ENCODE data around the gene IFIT3.
"Not testable (repeated sequence)": the region's sequence is repeated elsewhere in the genome, so short reads cannot be mapped to it uniquely, and the experiment has no call there.

Gene IFIT3, protein sequence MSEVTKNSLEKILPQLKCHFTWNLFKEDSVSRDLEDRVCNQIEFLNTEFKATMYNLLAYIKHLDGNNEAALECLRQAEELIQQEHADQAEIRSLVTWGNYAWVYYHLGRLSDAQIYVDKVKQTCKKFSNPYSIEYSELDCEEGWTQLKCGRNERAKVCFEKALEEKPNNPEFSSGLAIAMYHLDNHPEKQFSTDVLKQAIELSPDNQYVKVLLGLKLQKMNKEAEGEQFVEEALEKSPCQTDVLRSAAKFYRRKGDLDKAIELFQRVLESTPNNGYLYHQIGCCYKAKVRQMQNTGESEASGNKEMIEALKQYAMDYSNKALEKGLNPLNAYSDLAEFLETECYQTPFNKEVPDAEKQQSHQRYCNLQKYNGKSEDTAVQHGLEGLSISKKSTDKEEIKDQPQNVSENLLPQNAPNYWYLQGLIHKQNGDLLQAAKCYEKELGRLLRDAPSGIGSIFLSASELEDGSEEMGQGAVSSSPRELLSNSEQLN

DNA sequence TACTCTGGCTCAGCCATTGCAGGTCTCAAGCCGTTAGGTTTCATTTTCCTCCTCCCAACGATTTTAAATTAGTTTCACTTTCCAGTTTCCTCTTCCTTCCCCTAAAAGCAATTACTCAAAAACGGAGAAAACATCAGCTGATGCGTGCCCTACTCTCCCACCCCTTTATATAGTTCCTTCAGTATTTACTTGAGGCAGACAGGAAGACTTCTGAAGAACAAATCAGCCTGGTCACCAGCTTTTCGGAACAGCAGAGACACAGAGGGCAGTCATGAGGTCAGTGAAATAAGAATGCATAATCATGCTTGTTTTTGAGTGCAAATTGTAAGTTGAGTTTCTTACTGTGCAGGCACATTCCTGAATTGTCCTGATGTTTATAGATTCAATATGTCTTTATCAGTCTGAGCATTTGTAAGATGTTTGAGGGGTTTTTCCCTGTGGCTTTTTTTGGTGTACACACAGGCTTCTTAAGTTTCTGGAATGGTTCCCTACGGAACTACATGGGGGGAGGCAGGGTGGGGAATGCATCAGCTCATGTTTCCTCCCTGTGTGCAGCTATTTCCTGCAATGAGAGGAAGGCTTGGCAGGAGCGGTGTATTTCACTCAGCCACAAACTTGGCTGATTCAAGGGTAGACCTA lies at the start of gene IFIT3:
Gene IFIT3 (plus strand): TSS at position 195 of the 639 bp plus-strand sequence. CDS start 77 bp downstream, at position 272.
- no peak for DNase-seq

DNA sequence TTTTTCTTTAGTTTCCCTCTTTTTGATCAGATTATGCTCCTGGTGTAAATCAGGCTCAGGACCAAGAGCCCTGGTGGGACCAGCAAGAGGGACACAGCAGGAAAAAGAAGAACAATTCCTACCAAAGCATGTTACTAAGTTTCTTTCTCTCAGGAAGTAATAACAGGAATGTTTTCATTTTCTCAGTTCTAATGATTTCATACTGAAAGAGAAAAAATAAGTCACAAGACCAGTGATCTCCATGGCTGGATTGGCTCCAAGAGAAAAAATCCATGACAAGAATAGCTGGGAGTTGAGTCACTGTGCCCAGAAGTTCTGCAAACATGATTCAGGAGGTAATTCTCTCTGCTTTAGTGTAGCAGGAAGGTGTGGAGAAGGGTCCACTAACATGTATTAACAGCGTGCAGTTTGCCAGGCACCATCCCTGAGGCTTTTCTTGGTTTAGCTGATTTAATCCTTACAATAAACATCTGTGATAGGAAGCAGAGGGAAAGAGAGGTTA lies 49.7 kb upstream of the IFIT3 start:
- DNase-seq, result no peak

DNA sequence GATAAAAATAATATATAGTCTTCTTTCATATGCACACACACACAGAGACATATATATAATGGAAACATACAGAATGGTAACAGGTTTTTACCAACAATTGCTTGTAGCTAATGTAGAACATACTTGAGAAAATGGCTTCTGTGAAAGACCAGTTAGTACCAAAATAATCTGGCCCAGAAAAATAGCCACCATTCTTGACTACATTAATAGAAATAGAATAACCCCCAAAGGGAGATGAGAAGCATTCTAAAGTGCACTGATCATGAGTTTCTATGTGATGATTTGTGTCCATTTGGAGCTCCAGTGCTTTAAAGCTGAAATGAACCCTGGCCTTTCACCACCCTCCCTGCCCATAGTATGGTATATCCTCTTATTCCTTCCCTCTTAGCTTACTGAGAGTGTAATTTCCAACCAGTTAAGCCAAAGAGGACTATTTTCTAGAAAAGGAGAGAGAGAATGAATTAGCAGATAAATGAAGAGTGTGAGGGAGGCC lies 48.9 kb upstream of the IFIT3 start:
- DNase-seq, result no peak

DNA sequence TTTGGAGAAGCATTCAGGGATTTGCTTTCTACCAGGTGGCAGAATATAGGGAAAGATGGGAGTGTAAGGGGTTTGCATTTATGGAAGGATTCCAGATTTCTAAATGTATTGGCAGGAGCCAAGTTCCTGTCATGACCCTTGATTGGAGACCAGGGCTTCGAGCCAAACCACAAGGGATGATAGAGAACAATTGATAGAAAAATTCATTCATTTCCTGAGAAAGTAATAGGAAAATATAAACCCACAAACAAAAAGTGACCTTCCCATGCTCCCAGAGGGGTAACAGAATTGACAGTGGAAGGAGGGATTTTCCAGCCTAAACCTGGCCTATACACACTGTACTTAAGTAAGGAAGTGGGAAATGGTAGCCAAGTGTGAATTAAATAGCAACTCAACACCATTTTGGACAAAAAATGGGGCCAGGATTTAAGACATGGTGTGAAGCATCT lies 48.4 kb upstream of the IFIT3 start:
- DNase-seq, result no peak

DNA sequence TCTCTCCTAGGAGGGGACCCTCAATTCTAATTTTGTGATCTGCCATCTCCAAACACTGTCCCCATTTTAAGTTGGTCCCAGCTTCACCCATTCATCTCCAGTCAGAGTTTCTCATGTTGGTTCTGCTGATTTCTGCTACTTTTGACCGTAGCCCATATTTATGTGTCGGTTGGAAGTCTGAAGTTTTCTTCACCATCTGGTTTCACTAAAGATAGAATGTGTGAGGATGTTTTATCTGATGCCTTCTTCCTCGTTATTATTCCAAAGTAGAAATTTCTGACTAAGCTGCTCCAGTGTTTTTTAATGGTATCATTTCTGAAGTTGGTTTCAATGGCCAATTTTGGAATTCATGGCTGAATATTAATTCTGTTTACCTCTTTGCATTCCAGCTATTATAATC lies 47.3 kb upstream of the IFIT3 start:
- DNase-seq, result no peak

DNA sequence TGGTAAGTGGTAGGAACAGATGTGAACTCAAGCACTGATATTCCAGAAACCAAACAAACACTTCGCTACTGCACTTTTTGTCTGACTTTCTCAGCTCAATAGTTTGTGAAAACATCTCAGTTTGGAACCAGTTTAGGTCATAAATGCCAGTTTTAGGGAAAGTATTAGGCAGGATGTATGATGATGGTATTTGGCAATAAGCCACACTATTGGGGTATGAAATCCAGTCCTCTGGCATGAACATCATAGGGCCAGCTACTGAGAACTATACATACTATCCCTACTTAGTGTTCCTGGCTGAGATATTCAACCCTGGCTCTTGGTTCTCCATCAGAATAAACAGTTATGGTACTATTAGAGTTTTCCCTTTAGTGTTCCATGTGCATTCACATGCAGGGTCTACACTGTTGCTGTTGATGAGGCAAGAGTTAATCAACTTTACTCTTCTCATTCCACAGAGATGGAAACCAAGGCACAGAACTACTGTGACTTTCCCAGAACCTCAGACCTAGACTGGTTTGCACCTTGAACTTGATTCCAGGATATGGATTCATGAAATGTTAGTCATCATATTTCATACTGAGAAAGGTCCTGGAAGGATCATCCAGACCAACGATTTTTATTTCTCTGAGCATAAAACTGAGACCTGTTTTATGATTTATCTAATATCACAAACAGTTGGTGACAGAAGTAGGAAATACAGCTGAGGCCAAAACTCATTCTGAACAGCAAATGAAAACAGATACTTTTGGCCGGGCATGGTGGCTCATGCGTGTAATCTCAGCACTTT lies 46.0 kb upstream of the IFIT3 start:
- no peak for DNase-seq

DNA sequence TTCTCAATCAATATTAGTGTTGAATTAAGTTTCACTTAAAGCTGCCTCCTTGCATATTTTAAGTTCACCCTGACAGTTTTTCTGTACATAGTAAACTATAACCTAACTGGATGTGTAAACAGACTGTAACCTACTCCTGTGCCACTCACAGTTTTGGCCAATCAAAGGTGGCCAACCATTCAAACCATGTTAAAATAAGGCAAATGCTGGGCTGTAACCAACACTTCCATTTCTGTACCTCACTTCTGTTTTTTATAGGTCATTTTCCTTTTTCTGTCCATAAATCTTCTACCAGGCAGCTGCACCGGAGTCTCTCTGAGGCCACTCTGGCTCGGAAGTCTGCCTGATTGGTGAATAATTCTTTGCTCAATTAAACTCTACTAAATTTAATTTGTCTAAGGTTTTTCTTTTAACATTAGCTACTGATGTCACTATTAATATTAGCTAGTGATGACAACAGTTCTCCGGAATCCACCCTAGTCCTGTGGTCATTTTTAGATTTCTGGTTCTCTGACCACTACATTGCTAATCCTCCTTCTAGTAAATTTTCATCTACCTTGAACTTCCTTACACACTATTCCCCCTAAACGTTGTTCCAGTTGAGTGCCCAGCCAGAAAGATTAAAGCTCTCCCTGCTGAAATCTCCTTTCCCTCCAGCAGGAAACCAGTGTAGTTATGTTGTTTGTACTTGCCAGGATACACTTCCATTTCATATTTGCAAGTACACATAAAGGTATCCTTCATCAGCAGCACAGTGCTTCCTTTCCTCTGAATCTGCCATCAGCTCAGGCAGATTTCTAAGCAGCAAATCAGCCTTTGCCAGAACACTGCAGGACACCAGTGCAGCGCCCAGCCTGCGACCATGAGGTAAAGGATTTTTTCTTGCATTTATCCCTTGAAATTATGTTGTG lies 44.5 kb upstream of the IFIT3 start:
- no peak for DNase-seq

DNA sequence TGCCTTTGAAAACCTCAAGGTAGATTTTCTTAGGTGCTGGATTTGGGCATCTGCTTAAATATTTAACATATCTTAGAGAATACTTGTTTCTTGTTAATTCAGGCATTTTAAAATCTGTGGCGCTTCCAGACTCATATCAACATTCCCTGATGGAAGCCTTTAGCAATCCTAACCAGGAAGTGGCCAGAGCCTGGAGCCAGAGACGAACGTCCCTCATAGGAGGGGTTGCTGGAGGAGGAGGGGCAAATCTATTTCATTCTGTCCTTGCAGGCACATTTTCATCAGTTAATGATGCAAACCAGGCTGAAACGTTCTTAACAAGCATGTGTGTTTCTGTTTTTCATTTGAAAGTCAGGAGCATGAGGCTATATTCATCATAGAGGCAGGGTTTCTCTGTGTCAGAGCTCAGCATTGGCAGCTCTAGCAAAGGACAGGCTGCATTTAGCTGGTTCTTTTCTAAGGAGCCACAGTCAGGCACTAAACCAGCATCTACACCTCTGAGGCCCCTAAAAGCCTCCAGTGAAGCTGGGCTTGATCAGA lies 43.8 kb upstream of the IFIT3 start:
- no peak for DNase-seq

DNA sequence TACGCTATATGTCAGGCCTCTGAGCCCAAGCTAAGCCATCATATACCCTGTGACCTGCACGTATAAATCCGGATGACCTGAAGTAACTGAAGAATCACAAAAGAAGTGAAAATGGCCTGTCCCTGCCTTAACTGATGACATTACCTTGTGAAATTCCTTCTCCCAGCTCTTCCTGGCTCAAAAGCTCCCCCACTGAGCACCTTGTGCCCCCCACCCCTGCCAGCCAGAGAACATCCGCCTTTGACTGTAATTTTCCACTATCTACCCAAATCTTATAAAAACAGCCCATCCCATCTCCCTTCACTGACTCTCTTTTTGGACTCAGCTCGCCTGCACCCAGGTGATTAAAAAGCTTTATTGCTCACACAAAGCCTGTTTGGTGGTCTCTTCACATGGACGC lies 43.1 kb upstream of the IFIT3 start:
- DNase-seq, result not testable (repeated sequence)

DNA sequence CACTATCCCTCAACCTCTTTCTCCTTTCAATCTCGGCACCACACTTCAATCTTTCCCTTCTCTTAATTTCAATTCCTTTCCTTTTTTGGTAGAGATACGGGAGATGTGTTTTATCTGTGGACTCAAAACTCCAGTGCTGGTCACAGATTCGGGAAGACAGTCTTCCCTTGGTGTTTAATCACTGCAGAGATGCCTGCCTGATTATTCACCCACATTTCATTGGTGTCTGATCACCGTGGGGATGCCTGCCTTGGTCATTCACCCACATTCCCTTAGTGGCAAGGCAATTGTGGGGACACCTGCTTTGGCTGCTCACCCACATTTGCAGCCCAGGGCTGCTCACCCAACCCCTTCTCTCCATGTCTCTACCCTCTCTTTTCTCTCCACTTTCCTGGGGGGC lies 42.5 kb upstream of the IFIT3 start:
- not testable (repeated sequence) for DNase-seq

DNA sequence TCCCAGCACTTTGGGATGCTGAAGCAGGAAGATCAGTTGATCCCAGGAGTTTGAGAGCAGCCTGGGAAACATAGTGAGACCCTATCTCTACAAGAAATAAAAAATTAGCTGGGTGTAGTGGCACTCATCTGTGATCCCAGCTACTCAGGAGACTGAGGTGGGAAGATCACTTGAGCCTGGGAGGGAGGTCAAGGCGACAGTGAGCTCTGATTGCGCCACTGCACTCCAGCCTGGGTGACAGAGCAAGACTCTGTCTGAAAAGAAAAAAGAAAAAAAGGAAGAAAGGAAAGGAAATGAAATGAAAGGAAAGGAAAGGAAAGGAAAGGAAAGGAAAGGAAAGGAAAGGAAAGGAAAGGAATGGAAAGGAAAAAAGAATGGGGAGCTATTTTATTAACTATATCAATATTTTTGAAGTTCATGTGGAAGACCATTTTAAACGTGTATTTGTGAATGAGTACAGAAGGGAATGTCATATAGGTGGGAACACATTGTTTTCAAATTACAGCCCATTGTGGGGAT lies 33.0 kb upstream of the IFIT3 start:
- no peak for DNase-seq

DNA sequence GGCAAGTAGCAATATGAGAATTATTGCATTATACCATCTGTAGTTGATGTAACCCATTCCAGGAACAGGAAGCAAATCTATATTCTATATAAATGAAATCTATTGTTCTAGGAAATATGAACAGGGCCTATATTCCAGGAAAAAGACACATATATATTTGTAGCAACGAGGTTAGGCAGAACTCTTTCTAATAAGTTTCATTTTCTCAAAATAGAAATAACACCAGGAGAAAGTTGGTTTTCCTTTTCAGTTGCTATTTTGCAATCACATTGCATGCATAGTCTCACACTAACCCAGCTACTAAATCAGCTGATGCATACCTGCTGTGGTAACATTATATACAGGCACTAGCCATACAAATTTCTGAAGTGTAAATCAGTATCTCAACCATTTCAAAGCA lies 32.2 kb upstream of the IFIT3 start:
- DNase-seq, result no peak

DNA sequence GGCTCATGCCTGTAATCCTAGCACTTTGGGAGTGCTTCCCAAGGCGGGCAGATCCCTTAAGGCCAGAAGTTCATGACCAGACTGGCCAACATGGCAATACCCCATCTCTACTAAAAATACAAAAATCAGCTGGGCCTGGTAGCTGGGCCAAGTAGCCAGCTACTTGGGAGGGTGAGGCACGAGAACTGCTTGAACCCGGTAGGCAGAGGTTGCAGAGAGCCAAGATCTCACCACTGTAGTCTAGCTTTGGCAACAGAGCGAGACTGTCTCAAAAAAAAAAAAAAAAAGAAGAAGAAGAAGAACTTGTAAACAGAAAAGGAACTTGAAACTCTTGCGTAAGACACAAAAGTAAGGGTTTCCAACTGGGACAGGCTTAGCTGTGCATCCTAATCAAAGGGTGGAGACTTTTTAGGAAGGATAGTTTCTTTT lies 31.6 kb upstream of the IFIT3 start:
- DNase-seq, result no peak

DNA sequence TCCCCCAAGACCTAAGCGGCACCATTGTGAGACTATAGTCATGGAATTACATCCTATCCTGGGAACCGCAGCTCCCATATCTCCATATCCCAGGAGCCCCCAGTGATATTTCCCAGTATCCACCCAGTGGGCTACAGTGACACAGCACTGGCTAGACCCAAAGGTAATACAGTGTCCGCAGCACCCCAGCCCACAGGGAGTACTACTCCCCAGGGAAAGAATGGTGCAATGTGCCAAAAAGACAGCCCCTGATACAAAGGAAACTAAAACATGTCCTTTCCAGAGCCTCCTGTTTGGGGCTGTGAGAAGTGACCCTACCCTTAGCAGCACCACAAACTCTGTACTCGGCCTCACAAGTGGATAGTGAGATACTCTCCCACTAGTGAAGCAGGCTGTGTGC lies 30.4 kb upstream of the IFIT3 start:
- DNase-seq, result no peak

DNA sequence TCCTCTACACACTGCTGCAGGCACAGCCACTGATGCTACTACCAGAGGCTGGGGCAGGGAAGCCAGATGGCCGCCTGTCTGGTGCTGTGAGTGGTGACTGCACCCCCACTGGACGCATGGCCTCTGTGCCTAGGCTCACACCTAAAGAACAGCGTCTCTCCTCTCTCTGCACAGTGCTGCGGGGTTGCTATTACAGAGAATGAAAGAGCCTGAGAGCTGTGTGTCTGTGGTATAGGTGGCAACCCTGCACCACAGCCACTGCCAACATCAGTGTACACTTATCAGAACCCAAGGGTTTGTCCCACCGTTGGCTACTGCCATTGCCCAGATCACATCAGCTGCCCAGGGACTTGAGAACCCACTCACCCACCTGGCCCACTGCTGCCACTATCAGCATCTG lies 30.0 kb upstream of the IFIT3 start:
- DNase-seq, result no peak

DNA sequence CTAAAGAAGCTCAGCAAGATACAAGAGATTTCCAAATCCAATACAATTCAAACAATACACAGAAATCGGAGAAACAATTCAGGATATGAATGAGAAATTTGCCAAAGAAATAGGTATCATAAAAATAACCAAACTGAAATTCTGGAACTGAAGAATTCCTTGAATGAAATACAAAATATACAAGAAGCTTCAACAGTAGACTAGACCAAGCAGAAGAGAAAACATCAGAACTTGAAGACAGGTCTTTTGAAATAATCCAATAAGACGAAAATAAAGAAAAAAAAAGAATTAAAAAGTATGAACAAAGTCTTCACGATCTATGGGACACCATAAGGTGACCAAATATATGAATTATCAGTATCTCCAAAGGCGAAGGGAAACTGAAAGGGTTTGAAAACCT lies 28.8 kb upstream of the IFIT3 start:
- DNase-seq, result no peak

DNA sequence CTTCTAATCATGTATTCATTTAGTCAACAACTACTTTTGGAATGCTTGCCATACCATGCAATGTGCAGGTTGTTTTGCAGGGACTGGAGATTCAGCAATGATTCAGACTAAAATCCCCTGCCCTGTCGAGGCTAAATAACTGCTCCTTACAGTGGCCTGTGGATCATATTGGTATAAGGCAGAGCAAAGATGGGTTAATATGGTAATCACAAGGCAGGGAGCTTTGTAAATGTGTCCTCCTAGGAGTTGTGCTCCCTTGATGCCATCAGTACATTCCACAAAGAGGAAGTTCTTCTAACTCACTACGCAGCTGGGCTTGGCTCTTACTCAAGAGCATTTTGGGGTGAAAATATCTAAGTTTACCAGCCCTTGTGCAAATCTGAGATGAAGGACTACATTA lies 26.6 kb upstream of the IFIT3 start:
- no peak for DNase-seq

DNA sequence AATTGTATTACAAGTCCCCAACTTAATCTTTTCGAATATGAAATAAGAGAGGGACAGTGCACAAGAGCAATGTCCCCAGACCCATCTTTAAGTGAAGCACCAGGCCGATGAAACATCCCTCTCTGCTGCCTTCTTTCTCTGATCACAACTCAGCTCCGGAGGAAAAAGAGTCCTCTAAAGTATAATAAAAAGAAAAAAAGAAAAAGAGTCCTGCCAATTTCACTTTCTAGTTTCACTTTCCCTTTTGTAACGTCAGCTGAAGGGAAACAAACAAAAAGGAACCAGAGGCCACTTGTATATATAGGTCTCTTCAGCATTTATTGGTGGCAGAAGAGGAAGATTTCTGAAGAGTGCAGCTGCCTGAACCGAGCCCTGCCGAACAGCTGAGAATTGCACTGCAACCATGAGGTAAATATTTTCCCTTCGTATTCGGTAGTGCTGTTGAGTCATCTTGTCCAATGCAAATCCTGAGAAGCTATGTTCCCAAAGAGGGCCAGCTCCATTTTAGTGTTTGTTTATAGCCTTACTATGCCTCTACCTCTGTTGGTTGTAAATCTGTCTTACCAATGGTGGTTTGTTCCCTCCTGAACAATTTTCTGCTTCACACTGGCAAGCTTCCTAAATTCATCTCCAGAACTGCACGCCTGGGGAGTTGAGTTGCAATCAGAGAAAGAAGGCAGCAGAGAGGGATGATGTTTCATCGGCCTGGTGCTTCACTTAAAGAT lies 25.9 kb upstream of the IFIT3 start, which contains the start of gene IFIT2:
Gene IFIT2 (plus strand): TSS at position 326 of the 725 bp plus-strand sequence. CDS start 78 bp downstream, at position 404.
- DNase-seq, result no peak

DNA sequence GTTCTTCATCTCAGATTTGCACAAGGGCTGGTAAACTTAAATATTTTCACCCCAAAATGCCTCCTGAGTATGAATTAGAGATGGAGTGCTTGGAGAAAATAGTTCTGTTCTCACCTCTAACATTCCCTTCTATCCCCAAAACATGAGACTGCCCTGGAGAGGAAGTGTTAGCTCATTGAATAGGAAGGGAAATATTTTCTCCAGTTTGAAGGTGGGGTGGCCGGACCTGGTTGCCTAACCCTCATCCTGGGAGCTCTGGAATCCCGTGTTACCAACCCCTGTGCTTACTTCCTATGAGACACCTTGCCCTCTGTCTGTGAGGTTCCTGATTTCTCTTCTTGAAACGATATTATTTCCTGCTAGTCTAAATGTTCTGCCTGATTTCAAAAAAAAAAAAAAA lies 25.2 kb upstream of the IFIT3 start:
- no peak for DNase-seq

DNA sequence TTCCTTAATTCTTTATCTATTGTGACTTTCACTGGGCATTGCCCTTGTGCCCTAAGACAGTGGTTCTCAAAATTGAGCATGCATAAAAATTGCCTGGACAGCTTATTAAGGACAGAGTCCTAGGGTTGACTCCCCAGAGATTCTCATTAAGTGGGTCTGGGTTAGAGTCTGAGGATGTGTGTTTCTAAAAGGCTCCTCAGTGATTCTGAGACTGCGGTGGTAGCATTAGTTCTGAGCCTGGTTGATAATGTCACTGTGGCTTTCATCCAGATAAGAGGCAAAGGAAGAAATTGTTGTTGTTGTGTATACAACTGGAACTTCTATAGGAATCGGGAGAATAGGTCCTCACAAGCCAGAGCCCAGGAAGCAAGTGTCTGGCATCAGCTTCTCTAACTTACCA lies 24.6 kb upstream of the IFIT3 start:
- no peak for DNase-seq

DNA sequence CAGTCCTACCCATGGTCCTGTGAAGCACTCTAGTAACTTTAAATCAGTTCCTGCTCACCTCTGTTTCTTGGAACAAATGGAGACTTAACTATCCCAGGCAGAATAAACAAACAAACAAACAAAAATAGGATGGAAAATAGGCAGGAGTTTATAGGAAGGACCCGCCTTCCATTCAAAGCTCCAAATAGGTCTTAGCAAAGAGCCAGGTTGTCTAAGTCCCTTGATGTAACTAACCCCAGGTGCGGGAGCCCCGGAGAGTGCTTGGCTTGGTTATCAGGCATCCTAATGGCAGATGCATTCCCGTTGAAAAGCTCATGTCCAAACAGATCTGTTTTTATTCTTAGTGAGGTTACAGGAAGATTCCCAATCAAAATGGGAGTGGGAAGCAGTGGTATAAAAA lies 23.8 kb upstream of the IFIT3 start:
- DNase-seq, result no peak

Data from NCI-H187 (cell line).